Measurements from ENCODE around the gene SERINC1.

The SERINC1 gene

DNA sequence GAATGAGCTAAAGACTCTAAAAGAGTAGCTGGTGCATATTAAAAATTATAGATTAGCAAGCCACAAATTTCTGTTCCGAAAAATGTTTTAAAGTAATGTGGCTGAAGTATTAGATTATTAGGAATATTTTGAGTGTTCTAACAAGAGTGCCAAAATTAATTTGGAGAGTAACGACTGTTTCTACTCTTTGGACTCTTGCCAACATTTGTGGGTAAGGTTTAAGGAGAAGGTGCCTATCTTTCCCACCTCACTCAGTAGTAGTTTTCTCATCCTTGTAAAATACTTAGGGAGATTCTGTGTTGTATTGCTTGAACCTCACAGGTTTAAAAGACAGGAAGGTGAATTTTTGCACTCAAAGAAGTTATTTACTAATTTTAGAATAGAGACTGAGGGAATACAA, 67.2 kb downstream of the SERINC1 start:
- TF ChIP-seq, protein P1, sequence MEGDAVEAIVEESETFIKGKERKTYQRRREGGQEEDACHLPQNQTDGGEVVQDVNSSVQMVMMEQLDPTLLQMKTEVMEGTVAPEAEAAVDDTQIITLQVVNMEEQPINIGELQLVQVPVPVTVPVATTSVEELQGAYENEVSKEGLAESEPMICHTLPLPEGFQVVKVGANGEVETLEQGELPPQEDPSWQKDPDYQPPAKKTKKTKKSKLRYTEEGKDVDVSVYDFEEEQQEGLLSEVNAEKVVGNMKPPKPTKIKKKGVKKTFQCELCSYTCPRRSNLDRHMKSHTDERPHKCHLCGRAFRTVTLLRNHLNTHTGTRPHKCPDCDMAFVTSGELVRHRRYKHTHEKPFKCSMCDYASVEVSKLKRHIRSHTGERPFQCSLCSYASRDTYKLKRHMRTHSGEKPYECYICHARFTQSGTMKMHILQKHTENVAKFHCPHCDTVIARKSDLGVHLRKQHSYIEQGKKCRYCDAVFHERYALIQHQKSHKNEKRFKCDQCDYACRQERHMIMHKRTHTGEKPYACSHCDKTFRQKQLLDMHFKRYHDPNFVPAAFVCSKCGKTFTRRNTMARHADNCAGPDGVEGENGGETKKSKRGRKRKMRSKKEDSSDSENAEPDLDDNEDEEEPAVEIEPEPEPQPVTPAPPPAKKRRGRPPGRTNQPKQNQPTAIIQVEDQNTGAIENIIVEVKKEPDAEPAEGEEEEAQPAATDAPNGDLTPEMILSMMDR (conservative IDR thresholded peaks at IDR 0.05) = no peak
- no peak overlapping the region for H3K27ac ChIP-seq

DNA sequence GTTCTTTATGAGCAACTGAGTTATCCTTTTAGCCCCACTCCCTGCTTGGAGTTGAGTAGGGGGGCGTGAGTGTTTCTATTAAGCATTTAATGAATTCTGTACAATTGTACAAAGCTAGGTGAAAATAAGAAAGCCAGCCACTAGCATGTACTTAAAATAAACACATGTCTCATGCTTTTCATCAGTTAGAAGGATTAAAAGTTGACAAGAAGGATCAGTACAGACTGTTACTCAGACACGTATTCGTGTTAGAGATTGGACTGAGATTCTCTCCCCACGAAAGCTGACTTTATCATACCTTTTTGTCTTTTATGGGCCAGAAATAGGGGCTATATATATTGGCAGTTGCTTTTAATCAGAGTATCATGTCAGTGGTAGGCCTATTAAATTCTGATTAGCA, 70.5 kb downstream of the SERINC1 start:
- TF ChIP-seq, protein P1 (conservative IDR thresholded peaks at IDR 0.05) = no peak
- H3K27ac ChIP-seq = no peak overlapping the region

DNA sequence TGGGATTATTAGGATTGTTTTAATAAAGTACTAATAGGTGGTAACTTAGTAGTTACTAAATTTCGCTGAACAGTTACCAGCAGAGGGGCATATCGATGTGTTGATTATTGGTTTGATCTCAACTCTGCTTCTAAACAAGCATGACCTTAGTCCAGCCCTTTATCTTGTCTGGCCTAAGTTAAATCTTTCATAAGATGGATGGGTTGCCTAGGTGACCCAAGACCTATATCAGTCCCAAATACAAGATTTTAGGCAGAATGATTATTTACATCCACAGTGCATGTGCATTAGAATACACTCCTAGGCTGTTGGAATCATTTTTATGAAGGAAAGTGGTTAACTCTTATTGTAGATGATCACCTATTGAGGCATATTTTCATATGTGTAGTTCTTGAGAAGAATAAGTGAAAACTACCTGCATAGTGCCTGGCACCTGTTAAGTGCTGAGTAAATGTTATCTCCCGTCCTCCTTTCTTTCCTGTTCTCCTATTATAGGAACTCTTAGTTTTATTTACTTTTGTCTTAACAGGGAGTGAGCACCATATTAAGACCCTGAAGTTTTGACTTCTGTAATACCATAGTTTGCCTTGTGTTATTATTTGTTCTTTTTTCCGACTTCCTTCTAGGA, 71.0 kb downstream of the SERINC1 start:
- TF ChIP-seq, protein P1 (conservative IDR thresholded peaks at IDR 0.05) = no peak
- H3K27ac ChIP-seq = peak overlapping the region; percentile 83; the same call in 1 of the 2 replicates

DNA sequence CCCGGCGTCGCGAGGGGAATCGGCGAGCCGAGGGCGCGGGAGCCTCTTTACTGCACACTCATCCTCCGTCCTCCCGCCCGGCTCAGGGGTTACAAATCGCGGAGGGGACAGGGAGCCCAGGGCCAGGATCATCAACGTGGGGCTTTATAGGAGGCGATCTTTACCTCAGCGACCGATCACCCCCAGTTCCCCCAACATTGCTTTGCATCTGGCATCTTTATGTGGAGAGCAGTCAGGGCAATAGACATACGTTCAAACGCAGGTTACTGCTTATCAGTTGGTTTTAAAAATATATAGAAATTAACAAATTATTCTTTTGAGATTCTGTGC, 71.5 kb downstream of the SERINC1 start:
- peak overlapping the region; percentile 83 for H3K27ac ChIP-seq

DNA sequence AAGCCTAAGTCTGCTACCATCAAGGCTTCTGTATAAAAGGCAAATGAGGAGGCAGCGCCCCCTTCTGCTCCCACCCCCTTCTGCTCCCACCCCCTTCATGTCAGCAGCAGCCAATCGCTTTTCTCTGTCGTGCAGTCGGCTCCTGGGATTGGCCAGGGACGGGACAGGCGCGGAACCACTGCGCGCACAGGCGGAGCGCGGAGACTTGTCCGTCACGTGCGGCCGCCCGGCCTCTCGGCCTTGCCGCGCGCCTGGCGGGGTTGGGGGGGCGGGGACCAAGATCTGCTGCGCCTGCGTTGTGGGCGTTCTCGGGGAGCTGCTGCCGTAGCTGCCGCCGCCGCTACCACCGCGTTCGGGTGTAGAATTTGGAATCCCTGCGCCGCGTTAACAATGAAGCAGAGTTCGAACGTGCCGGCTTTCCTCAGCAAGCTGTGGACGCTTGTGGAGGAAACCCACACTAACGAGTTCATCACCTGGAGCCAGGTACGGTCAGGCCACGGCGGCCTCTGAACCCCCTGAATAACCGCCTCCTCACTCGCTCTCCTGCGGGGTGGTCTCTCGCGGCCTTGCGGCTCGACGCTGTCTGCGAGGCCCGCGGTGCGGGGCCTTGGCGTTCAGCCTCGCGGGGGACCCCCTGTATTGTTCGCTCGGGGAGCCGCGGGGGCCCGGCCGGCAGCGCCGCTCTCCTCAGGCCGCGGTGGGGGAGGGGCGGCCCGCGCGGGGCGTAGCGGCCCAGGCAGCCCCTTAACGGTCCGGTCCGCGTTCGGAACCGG, 72.1 kb downstream of the SERINC1 start, which contains the start of gene HSF2:
TSS of gene HSF2 (plus strand) at position 305 of the 773 bp plus-strand sequence. CDS start at position 391, 86 bp downstream.
- H3K27ac ChIP-seq = peak within 1 kb of the TSS; percentile 83
- TF ChIP-seq, protein P1 (conservative IDR thresholded peaks at IDR 0.05) = peak; percentile 29

More for the DNA sequence above, 71.5 kb downstream of the SERINC1 start:
- TF ChIP-seq, protein P1 (conservative IDR thresholded peaks at IDR 0.05) = no peak

DNA sequence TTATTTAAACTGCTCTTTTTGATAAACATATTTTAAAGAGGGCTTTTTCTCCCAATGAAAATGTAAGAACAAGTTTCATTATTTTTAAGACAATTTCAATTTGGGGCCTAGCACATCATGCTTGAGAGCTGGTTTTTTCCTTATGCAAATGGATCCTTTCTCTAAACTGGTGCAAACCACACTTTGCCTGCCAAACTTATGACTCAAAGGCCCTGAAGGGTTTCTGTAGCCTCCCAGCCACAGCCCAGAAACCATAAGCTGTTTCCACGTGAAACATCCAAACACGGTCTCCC, 72.6 kb downstream of the SERINC1 start:
- H3K27ac ChIP-seq = peak overlapping the region; percentile 83
- TF ChIP-seq, protein P1 (conservative IDR thresholded peaks at IDR 0.05) = no peak

DNA sequence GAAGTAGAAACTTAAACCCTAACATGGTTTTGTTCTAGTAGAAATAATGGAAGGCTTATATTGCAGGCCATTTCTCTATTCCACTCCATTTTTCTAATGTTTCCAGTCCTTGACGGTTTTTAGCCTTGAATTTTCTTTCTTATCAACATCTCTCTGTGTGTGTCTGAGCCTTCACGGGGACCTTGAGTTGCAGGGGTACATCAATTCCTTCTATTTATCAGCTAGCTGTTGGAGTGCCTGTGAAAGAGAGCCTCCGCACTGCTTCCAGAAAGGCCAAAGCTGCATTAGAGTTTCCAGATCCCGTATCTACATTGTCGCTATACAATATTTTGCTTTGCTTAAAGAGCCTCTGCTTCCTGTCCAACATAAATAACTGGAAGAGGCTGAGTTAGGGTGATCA, 77.6 kb downstream of the SERINC1 start:
- TF ChIP-seq, protein P1 (conservative IDR thresholded peaks at IDR 0.05) = no peak

More for the DNA sequence above, 77.6 kb downstream of the SERINC1 start:
- no peak overlapping the region for H3K27ac ChIP-seq

Data from VCaP (cell line).